GM19023 (cell line): ENCODE data around the gene CPZ.
"Not testable (repeated sequence)": the region's sequence is repeated elsewhere in the genome, so short reads cannot be mapped to it uniquely, and the experiment has no call there.

Source experiments
- ATAC-seq: cut with Tn5 transposase; IDR thresholded peaks from one replicate; pipeline ENCODE4 v1.9.1; 2021; ENCODE audit warnings: mild to moderate bottlenecking, moderate library complexity; ENCODE audit not compliant: unreplicated experiment

Gene CPZ

GRCh38 chr4:8648816-8649630 lies 56.5 kb downstream of the CPZ start:
- no peak for ATAC-seq

DNA sequence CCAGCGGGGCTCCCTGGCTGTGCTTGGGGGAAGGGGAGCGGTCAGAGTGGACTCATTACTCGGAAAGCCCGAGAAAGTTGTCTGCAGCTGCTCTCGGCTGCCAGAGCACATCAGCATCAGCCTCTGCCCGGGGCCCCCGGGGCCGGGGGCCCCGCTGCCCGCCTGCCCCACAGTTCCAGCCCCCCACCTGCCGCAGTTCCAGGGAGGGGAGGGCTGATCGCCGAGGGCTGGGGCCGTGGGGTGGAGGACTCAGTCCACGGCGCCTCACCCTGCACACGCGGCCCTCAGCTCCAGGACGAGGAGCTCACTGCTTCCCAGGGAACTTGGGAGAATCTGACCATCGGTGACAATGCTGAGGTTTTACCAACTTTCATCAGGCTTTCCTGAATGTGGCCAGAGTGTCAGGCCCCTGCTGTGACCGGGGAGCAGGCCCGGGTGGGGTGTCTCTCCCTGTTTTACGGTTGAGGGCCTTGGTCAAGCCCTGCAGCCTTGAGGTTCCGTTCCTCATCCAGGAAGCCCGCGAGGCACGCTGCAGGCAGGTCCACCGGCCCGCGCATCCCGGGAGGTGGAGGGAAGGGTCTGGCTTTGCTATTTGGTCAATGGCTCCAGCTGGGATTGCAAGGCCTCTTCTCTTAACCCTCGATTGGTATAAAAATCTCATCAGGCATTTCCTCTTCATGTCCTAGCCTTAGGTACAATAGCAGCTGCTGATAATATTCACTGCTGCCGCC lies 57.2 kb downstream of the CPZ start:
- no peak for ATAC-seq

DNA sequence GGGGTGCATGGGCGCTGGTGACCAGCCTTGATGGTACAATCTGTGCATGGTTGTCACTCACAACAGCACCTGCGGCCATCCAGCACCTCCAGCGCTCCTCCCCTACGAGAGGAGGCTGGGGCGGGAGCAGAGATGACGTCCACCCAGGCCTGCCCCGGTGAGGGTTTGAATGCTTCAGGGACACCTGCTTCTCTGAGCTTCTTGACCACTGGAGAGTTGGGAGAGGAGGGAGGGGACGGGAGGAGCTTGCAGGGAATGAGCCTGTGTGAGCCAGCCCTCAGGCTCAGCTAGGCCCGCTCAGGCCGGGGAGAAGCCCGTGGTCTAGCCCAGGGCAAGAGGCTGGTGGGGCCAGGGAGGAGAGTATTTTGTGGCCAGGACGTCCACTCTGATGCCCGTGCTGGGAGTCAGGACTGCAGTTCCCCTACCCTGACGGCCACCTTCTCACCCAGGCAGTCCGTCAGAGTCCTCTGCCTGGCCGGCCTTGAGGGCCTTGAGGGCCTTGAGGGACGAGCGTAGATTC lies 59.2 kb downstream of the CPZ start:
- ATAC-seq, result no peak

DNA sequence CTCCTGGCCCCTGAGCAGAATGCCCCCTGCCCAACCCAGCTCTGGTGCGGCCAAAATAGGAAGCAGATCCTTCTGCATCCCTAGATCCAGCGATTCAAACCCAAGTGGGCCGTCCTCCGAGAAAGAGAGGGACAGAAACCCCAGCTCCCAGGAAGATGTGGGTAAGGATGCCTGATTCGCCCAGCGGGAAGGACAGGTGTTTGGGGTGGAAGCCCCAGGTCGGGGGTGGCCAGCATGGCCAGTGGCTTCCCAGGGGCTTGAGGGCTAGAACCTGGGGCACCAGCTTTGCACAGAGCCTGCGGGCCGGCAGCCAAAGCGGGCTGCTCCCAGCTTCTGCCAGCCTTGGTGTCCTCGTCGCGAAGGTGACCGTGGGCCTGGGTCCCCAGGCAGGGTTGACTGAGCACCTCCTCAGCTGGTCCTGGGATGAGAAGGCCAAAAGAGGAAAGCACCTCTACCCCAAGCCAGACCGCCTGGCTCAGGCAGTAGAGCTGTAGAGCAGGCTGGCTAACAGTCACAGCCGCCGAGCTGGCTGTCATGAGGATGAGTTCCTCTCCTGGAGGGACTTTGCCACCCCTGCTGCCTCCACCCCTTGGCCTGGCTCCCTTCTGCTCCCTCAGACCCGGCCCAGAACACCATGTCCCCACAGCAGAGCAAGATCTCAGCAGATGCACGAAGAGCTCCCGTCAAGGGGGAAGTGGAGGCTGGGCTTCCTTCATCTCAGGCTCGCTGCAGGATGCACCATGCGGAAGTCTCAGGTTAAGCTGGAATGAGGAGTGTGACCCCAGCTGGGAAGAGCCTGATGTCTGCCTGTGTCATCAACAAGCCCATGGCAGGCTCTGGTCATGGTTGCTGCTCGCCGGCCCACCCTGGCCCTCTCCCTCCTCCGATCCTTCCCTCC lies 59.9 kb downstream of the CPZ start:
- ATAC-seq, result no peak

- ATAC-seq, result no peak
These were observed 60.9 kb downstream of the CPZ start for GRCh38 chr4:8653326-8654000.

- not testable (repeated sequence) for ATAC-seq
These were observed 61.6 kb downstream of the CPZ start for GRCh38 chr4:8654139-8654538.

GRCh38 chr4:8655411-8656184 lies 63.0 kb downstream of the CPZ start:
- no peak for ATAC-seq

DNA sequence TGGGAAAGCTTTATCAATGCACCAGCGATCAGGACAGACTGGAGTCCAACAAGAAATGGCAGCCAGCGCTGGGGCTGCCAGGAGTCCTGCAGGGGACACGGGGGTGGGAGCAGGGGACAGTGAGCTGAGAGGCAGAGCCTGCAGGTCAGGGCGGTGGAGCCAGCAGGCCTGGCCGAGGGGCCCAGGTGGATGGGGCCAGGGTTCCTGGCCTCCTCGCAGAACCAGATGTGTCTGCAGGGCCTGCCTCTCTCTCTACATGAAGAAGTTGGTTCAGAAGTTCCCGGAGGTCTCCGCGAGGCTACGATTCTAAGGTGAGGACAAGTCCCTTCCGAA lies 63.6 kb downstream of the CPZ start:
- no peak for ATAC-seq

- no peak for ATAC-seq
These were observed 64.3 kb downstream of the CPZ start for GRCh38 chr4:8656711-8657380.

- ATAC-seq, result no peak
These were observed 65.0 kb downstream of the CPZ start for GRCh38 chr4:8657381-8658088.

- ATAC-seq, result no peak
These were observed 70.2 kb downstream of the CPZ start for GRCh38 chr4:8662776-8663175.

GRCh38 chr4:8664031-8664805 lies 71.7 kb downstream of the CPZ start:
- ATAC-seq, result no peak

DNA sequence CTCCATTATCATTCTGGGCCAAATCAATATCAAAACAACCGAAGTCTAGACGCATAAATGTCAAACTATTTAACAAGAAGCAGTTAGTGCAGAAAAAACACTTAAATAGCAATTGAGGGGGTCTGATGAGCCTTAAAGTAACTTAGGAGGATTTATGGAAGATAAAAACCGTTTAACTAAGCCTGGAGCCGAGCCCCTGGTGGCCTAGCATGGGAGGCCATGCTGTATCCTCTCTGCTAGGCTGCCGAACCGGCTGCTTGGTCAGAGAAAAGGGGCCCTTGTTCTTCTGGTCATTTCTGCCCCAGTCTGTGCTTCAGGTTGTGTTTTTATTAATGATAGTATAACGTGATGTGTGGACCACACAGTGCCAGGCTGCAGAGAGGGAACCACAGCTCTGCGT lies 72.4 kb downstream of the CPZ start:
- ATAC-seq, result no peak

DNA sequence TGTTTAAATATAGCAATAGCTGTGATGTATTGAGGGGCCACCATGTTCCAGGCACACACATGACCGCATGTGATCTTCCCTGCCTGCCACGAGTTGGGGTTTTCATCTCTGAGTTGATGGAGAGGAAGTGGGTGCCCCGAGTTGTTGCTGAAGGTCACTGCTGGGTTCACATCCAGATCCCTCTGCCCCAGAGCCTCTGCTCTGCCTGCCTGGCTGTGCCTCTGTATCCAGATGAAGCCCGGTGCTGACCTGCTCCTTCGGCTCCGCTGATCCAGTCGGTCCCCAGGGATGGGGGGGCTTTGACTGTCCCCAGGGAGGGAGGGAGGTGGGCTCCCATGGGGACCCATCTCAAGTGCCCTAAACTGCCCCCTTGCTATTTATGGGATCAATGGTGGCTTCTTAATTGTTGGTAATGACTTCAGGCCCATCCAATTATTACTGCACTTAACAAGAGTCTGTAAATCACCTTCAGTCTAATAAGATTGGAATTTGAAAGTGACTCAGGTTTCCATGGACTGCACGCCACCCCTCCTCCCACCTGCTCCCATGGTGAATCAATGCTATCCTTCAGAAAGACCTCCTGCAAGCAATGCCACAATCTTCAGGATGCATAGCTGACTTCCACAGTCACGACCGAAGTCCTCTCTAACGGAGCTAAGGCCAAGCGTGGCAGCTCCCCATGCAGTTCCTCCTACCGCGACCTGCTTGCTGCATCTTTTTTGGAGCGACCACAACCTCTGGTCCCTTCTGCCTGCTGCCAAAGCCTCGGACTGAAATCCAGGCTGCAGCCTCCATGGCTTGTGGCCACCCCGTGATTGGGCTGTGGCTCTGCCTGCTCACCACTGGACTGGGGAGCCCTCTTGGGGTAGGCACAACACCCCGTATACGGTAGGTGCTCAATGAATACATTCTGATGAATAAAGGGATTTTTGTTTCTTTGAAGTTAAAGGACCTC lies 73.1 kb downstream of the CPZ start:
- ATAC-seq, result no peak

- no peak for ATAC-seq
These were observed 74.0 kb downstream of the CPZ start for GRCh38 chr4:8666581-8666980.
